Neural cell (in vitro differentiated cells): ENCODE data around the gene KITLG. TPM values are rescaled to one million over a fixed set of nuclear protein-coding genes. Genes with fewer than 3 reads are reported as not detected.
A peak's percentile ranks its signal among the peaks of the same experiment; 100 is the strongest.
"Not testable (repeated sequence)": the region's sequence is repeated elsewhere in the genome, so short reads cannot be mapped to it uniquely, and the experiment has no call there.

Experiments used
- H2AFZ ChIP-seq: fragments of 200-600, 300-800 bp; sonication (generic), shearing (Covaris generic); 2 replicates; pipeline ENCODE4 v1.6.0; 2014; ENCODE audit warnings: low read depth, mild to moderate bottlenecking, antibody characterized with exemption, low read length, moderate library complexity
- H3F3A ChIP-seq: fragments of 200-600 bp; shearing (Covaris generic); 2 replicates; pipeline ENCODE4 v1.6.1; 2016; ENCODE audit warnings: mild to moderate bottlenecking, moderate library complexity, mixed read lengths, antibody characterized with exemption, low read length; ENCODE audit not compliant: insufficient read depth, poor library complexity, severe bottlenecking
- H3K27ac ChIP-seq: fragments of 200-600, 300-800 bp; sonication (generic), shearing (Covaris generic); 2 replicates; pipeline ENCODE4 v1.5.1; 2014; ENCODE audit warnings: mild to moderate bottlenecking, low read length, moderate library complexity
- H3K27me3 ChIP-seq: fragments of 300-800, 200-600 bp; sonication (generic), shearing (Covaris generic); 2 replicates; pipeline ENCODE4 v1.6.0; 2014; ENCODE audit warnings: mild to moderate bottlenecking, low read depth, low read length, moderate library complexity; ENCODE audit not compliant: insufficient read depth
- H3K36me3 ChIP-seq: fragments of 300-800, 200-600 bp; sonication (generic), shearing (Covaris generic); 2 replicates; pipeline ENCODE4 v1.5.1; 2014; ENCODE audit warnings: mild to moderate bottlenecking, antibody characterized with exemption, low read length, moderate library complexity; ENCODE audit not compliant: insufficient read depth
- H3K4me2 ChIP-seq: fragments of 300-800, 200-600 bp; sonication (generic), shearing (Covaris generic); 2 replicates; pipeline ENCODE4 v1.6.0; 2014; ENCODE audit warnings: mild to moderate bottlenecking, low read length
- H3K4me3 ChIP-seq: fragments of 300-800, 200-600 bp; sonication (generic), shearing (Covaris generic); 2 replicates; pipeline ENCODE4 v1.5.1; 2014; ENCODE audit warnings: mild to moderate bottlenecking, low read length, moderate library complexity
- H3K79me2 ChIP-seq: fragments of 200-600 bp; shearing (Covaris generic); replicated peaks from 2 replicates; pipeline ENCODE4 v1.6.0; 2014; ENCODE audit warnings: mild to moderate bottlenecking, low read length, moderate library complexity; ENCODE audit not compliant: insufficient read depth
- H3K9ac ChIP-seq: fragments of 300-800, 200-600 bp; sonication (generic), shearing (Covaris generic); 2 replicates; pipeline ENCODE4 v1.6.1; 2016; ENCODE audit warnings: mild to moderate bottlenecking, low read length, mixed read lengths
- H3K9me2 ChIP-seq: fragments of 200-600 bp; shearing (Covaris generic); 2 replicates; pipeline ENCODE4 v1.6.1; 2016; ENCODE audit warnings: mild to moderate bottlenecking, low read length, mixed read lengths; ENCODE audit not compliant: insufficient read depth
- H3K9me3 ChIP-seq: fragments of 200-600, 300-800 bp; sonication (generic), shearing (Covaris generic); 2 replicates; pipeline ENCODE4 v1.6.1; 2016; ENCODE audit warnings: mild to moderate bottlenecking, mixed run types, low read length, moderate library complexity, mixed read lengths
- H4K20me1 ChIP-seq: fragments of 200-600 bp; shearing (Covaris generic); 2 replicates; pipeline ENCODE4 v1.6.1; 2016; ENCODE audit warnings: mild to moderate bottlenecking, mixed run types; ENCODE audit not compliant: insufficient read depth
- CTCF ChIP-seq: fragments of 450-650 bp; IDR thresholded peaks from 2 replicates; pipeline ENCODE4 v1.5.1; 2014; ENCODE audit warnings: antibody characterized with exemption, mild to moderate bottlenecking, moderate library complexity; ENCODE audit not compliant: poor library complexity, severe bottlenecking
- EP300 ChIP-seq: fragments of 450-650 bp; conservative IDR thresholded peaks from 2 replicates; pipeline ENCODE4 v1.6.1; 2014; ENCODE audit warnings: antibody characterized with exemption, mild to moderate bottlenecking, moderate library complexity; ENCODE audit not compliant: poor library complexity, severe bottlenecking
- EZH2 ChIP-seq: fragments of 200-600, 300-800 bp; shearing (Covaris generic), sonication (generic); IDR thresholded peaks from 2 replicates; pipeline ENCODE4 v1.6.1; 2014; ENCODE audit warnings: antibody characterized with exemption, low read length, borderline replicate concordance, mild to moderate bottlenecking; ENCODE audit not compliant: insufficient read depth, poor library complexity, severe bottlenecking
- MXI1 ChIP-seq: fragments of 450-650 bp; conservative IDR thresholded peaks from 2 replicates; pipeline ENCODE4 v1.6.1; 2014; ENCODE audit warnings: antibody characterized with exemption, mild to moderate bottlenecking; ENCODE audit not compliant: poor library complexity, severe bottlenecking
- POLR2AphosphoS5 ChIP-seq: IDR thresholded peaks from 2 replicates; pipeline ENCODE4 v1.6.1; 2012
- RAD21 ChIP-seq: fragments of 450-650 bp; conservative IDR thresholded peaks from 2 replicates; pipeline ENCODE4 v1.6.1; 2014; ENCODE audit warnings: antibody characterized with exemption, mild to moderate bottlenecking, moderate library complexity
- REST ChIP-seq: IDR thresholded peaks from 2 replicates; pipeline ENCODE4 v1.6.1; 2012; ENCODE audit warnings: borderline replicate concordance
- SMC3 ChIP-seq: fragments of 450-650 bp; conservative IDR thresholded peaks from 2 replicates; pipeline ENCODE4 v1.6.1; 2014; ENCODE audit warnings: antibody characterized with exemption, mild to moderate bottlenecking, moderate library complexity; ENCODE audit not compliant: poor library complexity
- TAF1 ChIP-seq: IDR thresholded peaks from 2 replicates; pipeline ENCODE4 v1.6.1; 2012; ENCODE audit warnings: low read depth
- polyA minus RNA-seq: library from RNA; depleted of rRNA, polyadenylated mRNA; stranded (reverse); fragments of >200 nt; gene quantifications from 2 replicates; pipeline ENCODE4 v1.2.3, GENCODE V29; 2014
- polyA plus RNA-seq: library from polyadenylated mRNA; depleted of rRNA; stranded (reverse); fragments of >200 nt; gene quantifications from 2 replicates; pipeline ENCODE4 v1.2.3, GENCODE V29; 2014

Gene KITLG
- polyA plus RNA-seq (5.2 and 6.2 TPM in 2 replicates), polyA minus RNA-seq (10.7 and 11.6 TPM in 2 replicates)

GRCh38 chr12:88580051-88580871, at the start of gene KITLG:
Gene KITLG (minus strand): TSS chr12:88580471. CDS start chr12:88580278, 193 bp downstream.
- peak within 1 kb of the TSS; percentile 65 for H3K4me2 ChIP-seq
- H3F3A ChIP-seq, result peaks cover 6% of the 10 kb centered on the region
- peak within 1 kb of the TSS; percentile 21 for H3K27ac ChIP-seq
- H3K36me3 ChIP-seq, result no peaks in the 10 kb centered on the region
- no peaks in the 10 kb centered on the region for H4K20me1 ChIP-seq
- peak within 1 kb of the TSS; percentile 37 for H2AFZ ChIP-seq
- peak within 1 kb of the TSS; percentile 86 for H3K4me3 ChIP-seq
- no peaks in the 10 kb centered on the region for H3K9me2 ChIP-seq
- TF ChIP-seq POLR2AphosphoS5, result peak; percentile 32
- peak; percentile 53 for TF ChIP-seq CTCF
- TF ChIP-seq REST, result no peak
- peak; percentile 56 for TF ChIP-seq RAD21
- no peak for TF ChIP-seq EP300
- TF ChIP-seq MXI1, result peak; percentile 57
- no peaks in the 10 kb centered on the region for H3K9me3 ChIP-seq
- peaks cover 16% of the 10 kb centered on the region for H3K27me3 ChIP-seq
- peak within 1 kb of the TSS; percentile 64 for H3K9ac ChIP-seq
- H3K79me2 ChIP-seq, result peaks cover 22% of the 10 kb centered on the region

GRCh38 chr12:88628856-88629509, 48.7 kb upstream of the KITLG start:
- H4K20me1 ChIP-seq, result no peaks in the 10 kb centered on the region
- H3K27me3 ChIP-seq, result no peaks in the 10 kb centered on the region
- H3K36me3 ChIP-seq, result no peaks in the 10 kb centered on the region
- H3K9me2 ChIP-seq, result no peaks in the 10 kb centered on the region
- no peaks in the 10 kb centered on the region for H3K9me3 ChIP-seq
- H3F3A ChIP-seq, result no peaks in the 10 kb centered on the region
- H3K79me2 ChIP-seq, result no peaks in the 10 kb centered on the region
- H3K27ac ChIP-seq, result no peak overlapping the region
- no peak overlapping the region for H3K9ac ChIP-seq
- H3K4me3 ChIP-seq, result no peak overlapping the region
- H3K4me2 ChIP-seq, result no peak overlapping the region
- H2AFZ ChIP-seq, result no peak overlapping the region
- TF ChIP-seq CTCF, result no peak
- TF ChIP-seq TAF1, result no peak
- no peak for TF ChIP-seq RAD21
- no peak for TF ChIP-seq EP300
- no peak for TF ChIP-seq MXI1
- no peak for TF ChIP-seq REST
- TF ChIP-seq SMC3, result no peak
- TF ChIP-seq EZH2, result no peak
- TF ChIP-seq POLR2AphosphoS5, result no peak

GRCh38 chr12:88628035-88628434, 47.8 kb upstream of the KITLG start:
- not testable (repeated sequence) for H3K36me3 ChIP-seq, H3K4me2 ChIP-seq, H2AFZ ChIP-seq, H3K4me3 ChIP-seq, H3K9ac ChIP-seq, H3F3A ChIP-seq, H3K27ac ChIP-seq, H3K9me3 ChIP-seq, H4K20me1 ChIP-seq, H3K79me2 ChIP-seq, H3K9me2 ChIP-seq, H3K27me3 ChIP-seq
